NCI-H226 (cell line): Measurements from ENCODE around the gene LMNB1.
A peak's percentile ranks its signal among the peaks of the same experiment; 100 is the strongest.
"Not testable (repeated sequence)": the region's sequence is repeated elsewhere in the genome, so short reads cannot be mapped to it uniquely, and the experiment has no call there.

Source experiments
- DNase-seq: peaks from one replicate; pipeline ENCODE4 v3.0.0-alpha.2; 2015

LMNB1 gene

DNA sequence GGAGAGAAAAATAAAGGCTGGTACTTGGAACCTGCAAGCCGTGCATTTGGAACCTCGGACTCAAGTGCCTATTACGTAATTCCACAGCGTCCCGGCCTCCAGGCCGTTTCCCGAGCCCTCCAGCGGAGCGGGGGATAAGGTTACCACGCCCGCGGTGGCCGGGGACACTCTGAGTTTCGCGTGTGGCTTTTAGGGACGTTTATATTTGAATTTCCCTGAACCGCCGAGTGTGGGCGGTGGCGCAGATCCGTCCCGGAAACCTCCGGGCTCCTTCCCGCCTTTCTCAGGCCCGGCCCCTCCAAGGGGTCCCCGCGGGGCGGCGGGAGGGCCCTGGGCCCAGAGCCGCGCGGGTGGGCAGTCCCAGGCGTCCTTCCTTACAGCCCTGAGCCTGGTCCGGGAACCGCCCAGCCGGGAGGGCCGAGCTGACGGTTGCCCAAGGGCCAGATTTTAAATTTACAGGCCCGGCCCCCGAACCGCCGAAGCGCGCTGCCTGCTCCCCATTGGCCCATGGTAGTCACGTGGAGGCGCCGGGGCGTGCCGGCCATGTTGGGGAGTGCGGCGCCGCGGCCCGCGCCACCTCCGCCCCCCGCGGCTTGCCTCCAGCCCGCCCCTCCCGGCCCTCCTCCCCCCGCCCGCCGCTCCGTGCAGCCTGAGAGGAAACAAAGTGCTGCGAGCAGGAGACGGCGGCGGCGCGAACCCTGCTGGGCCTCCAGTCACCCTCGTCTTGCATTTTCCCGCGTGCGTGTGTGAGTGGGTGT is at the start of gene LMNB1:
Gene LMNB1, plus strand, starts transcription at position 638 of the 758 bp plus-strand sequence. CDS start 373 bp downstream, outside the sequence.
- peak; percentile 91 for DNase-seq

- peak; percentile 65 for DNase-seq
These were observed 44.2 kb upstream of the LMNB1 start for GRCh38 chr5:126732716-126733115.

- DNase-seq = not testable (repeated sequence)
These were observed 42.4 kb upstream of the LMNB1 start for GRCh38 chr5:126734573-126734972.

DNA sequence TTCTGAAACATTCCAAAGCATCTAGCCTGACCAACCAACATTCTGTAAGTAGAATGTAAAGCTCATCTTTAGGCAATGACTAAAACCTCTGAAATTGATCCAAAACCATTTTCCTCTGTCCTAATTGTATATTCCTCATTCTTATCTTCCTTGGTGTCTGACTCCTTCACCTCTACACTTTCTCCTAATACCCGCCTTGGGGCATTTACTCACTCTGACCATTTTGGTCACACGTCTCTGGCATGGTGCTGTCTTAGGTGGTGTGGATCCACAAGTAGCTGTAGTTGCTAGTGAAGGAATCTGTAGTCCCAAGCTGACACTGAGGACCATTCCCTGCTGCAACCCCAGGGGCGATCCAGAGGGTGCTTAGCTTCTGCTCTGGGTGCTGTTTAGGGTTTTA is 40.8 kb upstream of the LMNB1 start:
- DNase-seq = peak; percentile 75

- DNase-seq = no peak
These were observed 35.6 kb upstream of the LMNB1 start for GRCh38 chr5:126741361-126741760.

GRCh38 chr5:126742425-126742824 is 34.5 kb upstream of the LMNB1 start:
- DNase-seq = no peak

GRCh38 chr5:126744836-126745235 is 32.1 kb upstream of the LMNB1 start:
- DNase-seq = no peak

DNA sequence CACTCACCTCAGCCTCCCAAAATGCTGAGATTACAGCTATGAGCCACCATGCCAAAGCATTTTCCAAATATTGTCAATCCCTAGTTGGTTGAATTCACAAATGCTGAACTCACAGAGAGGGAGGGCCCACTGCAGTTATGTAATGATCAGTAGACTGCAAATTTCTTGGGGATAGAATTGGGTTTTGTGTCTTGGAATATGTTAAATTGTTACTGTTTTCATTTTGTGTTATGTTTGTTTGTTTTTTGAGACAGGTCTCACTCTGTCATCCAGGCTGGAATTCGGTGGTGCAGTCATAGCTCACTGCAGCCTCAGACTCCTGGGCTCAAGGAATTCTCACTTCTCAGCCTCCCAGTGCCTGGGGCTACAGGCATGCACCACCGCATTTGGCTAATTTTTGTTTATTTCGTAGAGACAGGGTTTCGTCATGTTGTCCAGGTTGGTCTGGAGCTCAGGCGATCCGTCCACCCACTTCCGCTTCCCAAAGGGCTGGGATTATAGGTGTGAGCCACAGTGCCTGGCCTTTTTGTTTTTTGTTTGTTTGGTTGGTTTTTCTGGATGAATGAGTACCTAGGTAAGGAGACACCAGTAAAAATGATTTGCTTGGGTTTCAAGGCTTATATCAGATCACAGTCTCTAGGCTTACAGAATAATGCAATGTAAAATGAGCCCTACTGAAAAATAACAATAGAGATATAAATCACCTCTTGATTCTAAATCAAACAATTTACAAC is 31.5 kb upstream of the LMNB1 start:
- DNase-seq = peak; percentile 87

- DNase-seq = peak; percentile 69
These were observed 30.6 kb upstream of the LMNB1 start for GRCh38 chr5:126746290-126746689.

DNA sequence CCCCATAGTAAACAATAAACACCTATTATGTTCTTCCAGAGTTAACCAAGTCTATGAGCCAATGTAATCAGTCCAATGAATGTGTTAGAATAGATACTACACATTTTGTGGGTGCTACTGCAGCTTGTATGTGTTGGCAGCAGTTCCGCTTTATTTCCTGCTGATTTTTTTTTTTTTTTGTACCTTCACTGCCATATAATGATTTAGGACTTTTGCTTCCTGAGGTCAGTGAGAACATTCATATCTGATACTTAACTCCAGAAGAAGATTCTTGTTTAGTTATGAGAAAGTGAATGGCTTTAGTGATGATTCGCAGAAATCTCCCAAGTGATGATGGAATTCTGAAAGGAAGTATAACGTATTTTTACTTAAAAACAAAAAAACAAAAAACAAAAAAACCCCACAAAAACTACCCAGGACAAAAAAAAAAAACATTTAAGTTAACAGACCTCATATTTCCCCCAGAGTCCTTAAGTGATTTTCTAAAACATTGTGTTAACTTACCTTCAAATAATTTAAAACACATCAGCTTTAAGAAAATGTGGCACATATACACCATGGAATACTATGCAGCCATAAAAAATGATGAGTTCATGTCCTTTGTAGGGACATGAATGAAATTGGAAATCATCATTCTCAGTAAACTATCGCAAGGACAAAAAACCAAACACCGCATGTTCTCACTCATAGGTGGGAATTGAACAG is 24.7 kb upstream of the LMNB1 start:
- no peak for DNase-seq

DNA sequence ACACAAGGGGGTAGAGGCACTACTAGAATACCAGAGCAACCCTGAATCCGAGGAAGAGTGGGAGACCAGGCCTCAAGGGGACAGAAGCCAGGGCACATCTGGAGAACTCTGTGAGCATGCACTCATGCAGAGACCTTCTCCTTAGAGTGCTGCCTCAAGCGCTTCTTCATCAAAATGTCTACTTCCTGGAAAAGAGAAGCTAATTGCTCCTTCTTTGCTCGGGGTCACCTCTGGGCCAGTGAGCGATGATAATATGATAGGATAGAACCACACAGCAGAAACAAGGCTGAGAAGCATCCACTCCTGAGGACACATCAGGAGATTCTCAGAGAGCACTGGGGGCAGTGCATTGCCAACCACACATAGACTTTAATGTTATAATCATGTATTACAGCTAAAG is 23.7 kb upstream of the LMNB1 start:
- no peak for DNase-seq

DNA sequence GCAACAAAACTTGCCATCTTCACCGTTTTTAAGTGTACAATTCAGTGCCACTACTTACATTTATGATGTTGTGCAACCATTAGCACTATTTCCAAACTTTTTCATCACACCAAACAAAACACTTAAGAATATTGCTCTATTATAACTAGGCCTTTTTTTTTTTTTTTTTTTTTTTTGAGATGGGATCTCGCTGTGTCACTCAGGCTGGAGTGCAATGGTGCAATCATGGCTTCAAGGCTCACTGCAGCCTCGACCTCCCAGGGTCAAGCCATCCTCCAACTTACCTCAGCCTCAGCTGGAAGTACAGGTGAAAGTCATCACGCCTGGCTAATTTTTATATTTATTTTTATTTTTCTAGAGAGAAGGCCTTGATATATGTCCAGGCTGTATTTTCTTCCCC is 22.3 kb upstream of the LMNB1 start:
- DNase-seq = no peak

DNA sequence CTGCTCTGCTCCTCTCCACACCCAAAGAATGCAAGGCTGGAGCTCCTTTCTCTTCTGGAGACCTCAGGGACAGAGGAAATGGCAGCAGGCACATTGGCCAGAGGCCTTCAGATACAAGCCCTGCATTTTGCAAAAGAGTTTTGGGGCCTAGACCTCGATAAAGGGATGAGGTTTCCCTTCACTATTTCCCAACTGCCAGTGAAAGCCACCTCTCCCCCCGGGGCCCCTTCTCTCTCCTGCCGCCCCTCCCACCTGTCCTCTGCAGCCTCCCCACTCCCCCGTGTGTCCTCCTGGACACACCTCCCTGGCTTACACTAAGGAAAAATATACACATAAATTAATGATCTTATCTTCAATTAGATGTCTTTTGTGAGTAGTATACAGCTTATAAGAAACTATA is 21.3 kb upstream of the LMNB1 start:
- DNase-seq = no peak

- no peak for DNase-seq
These were observed 19.1 kb upstream of the LMNB1 start for GRCh38 chr5:126757713-126758357.

GRCh38 chr5:126763371-126763770 is 13.6 kb upstream of the LMNB1 start:
- DNase-seq = no peak

- DNase-seq = no peak
These were observed 7.2 kb upstream of the LMNB1 start for GRCh38 chr5:126769703-126770102.

GRCh38 chr5:126773536-126773935 is 3.4 kb upstream of the LMNB1 start:
- DNase-seq = not testable (repeated sequence)

DNA sequence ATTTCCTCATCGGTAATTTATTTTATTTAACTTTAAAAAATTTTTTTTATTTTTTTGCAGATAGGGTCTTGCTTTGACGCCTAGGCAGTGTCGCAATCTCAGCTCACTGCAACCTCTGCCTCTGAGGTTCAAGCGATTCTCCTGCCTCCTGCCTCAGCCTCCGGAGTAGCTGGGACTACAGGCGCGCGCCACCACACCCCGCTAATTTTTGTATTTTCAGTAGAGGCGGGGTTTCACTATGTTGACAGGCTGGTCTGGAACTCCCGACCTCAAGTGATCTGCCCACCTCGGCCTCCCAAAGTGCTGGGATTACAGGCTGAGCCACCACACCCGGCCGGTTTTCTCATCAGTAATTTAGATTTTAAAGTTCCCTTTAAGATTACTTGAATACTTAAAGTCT is 2.3 kb upstream of the LMNB1 start:
- not testable (repeated sequence) for DNase-seq

DNA sequence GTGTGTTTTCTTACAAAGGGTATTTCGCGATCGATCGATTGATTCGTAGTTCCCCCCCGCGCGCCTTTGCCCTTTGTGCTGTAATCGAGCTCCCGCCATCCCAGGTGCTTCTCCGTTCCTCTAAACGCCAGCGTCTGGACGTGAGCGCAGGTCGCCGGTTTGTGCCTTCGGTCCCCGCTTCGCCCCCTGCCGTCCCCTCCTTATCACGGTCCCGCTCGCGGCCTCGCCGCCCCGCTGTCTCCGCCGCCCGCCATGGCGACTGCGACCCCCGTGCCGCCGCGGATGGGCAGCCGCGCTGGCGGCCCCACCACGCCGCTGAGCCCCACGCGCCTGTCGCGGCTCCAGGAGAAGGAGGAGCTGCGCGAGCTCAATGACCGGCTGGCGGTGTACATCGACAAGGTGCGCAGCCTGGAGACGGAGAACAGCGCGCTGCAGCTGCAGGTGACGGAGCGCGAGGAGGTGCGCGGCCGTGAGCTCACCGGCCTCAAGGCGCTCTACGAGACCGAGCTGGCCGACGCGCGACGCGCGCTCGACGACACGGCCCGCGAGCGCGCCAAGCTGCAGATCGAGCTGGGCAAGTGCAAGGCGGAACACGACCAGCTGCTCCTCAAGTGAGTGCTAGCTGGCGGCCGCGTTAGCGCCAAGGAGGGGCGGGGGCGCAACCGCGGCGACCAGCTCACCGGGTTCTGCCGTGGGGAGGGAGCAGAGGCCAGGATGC is 480 bp downstream of the LMNB1 start:
- DNase-seq = peak; percentile 45

- peak; percentile 98 for DNase-seq
These were observed 1.2 kb downstream of the LMNB1 start for GRCh38 chr5:126777975-126778674.

DNA sequence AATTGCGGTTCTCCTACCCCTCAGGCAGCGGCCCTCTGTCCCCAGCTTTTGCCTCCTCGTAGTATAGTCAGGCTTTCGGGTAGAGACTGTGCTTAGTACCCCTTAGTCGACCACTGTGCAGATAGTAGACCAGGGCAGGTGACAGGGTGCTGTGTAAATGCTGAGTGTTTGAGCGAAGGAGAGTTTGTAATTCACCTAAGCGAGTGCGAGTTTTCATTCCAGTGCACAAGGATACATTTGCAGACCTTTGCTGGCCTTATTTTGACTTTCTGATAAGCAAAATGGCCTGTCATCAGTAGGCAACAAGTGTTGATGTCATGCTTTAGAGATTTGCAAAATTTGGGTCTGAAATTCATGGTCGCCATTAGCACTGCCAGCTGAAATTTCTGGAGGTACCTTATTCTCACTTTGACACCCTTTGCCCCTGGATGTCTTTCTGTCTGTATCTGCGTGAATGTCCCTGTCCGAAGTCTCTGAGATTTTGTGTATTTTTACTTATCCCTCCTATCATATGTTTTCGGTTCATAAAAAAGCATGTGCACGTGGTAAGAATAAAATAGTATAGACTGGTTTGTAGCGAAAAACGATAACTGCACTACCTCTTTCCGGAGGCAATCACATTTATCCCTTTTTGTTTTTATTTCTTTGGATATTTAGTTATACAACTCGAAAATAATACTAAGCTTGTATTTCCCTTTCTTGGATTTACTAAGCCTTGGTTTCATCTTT is 1.9 kb downstream of the LMNB1 start:
- no peak for DNase-seq
